Colonic mucosa (tissue), 4 donors: ENCODE measurements around the gene KHDC4. TPM values are rescaled to one million over a fixed set of nuclear protein-coding genes. Genes with fewer than 3 reads are reported as not detected.

ENCODE experiments used
- DNase-seq: peaks from one replicate; pipeline ENCODE4 v3.0.0-alpha.2; 2020
- H3K27ac ChIP-seq: fragments of 200-600 bp; one replicate; pipeline ENCODE4 v1.8.0; 2021
- H3K27me3 ChIP-seq: fragments of 200-600 bp; one replicate; pipeline ENCODE4 v1.8.0; 2021
- H3K36me3 ChIP-seq: fragments of 200-600 bp; one replicate; pipeline ENCODE4 v1.8.0; 2021
- H3K4me1 ChIP-seq: fragments of 200-600 bp; one replicate; pipeline ENCODE4 v1.8.0; 2021; ENCODE audit warnings: mild to moderate bottlenecking
- H3K4me3 ChIP-seq: fragments of 200-600 bp; one replicate; pipeline ENCODE4 v1.8.0; 2021
- H3K9ac ChIP-seq, 2 donors: one replicate each; pipeline ENCODE4 v1.7.0; 2013; ENCODE audit warnings: control low read depth in 2 of 2, low read depth in 2 of 2, low read length in 2 of 2
- H3K9me3 ChIP-seq: fragments of 200-600 bp; one replicate; pipeline ENCODE4 v1.8.0; 2021
- CTCF ChIP-seq: fragments of 200-600 bp; IDR thresholded peaks from one replicate; pipeline ENCODE4 v1.8.0; 2022; ENCODE audit warnings: antibody characterized with exemption, mild to moderate bottlenecking
- intact Hi-C: fragments of 100-400 bp; cut with DNase I; formaldehyde crosslinking; loops from one replicate; pipeline ENCODE4 v1.14.1; 2022
- total RNA-seq, 2 donors: library from RNA; stranded (reverse); fragmentation: NEBNext Ultra II Directional in 1 of 2; extraction: Animal tissue kit (Norgen Biotek cat#: 25700) in 1 of 2; gene quantifications; one replicate each; pipeline ENCODE4 v1.2.1, GENCODE V29; 2021
- donor health status: healthy.
- donor health status: DM: no; HTN: no; CAD: no.
- donor health status: DM: no; HTN: no; CAD: no.

The KHDC4 gene
- total RNA-seq, 2 donors from 2014 or later: 42.5 to 56.0 TPM

GRCh38 chr1:155893389-155894142 is 40.6 kb downstream of the KHDC4 start:
- no peaks in the 10 kb centered on the region for H3K9me3 ChIP-seq
- intact Hi-C loops: no loop called here
- peak overlapping the region in 1 of 2 donors; percentile 21 for H3K9ac ChIP-seq
- H3K27me3 ChIP-seq: no peaks in the 10 kb centered on the region
- H3K36me3 ChIP-seq: no peaks in the 10 kb centered on the region
- no peak for TF ChIP-seq CTCF
- no peaks in the 10 kb centered on the region for H3K4me1 ChIP-seq
- DNase-seq: no peak
- no peak overlapping the region for H3K27ac ChIP-seq
- no peak overlapping the region for H3K4me3 ChIP-seq

- no peaks in the 10 kb centered on the region for H3K9me3 ChIP-seq
- H3K4me3 ChIP-seq: no peak overlapping the region
- intact Hi-C loops: no loop called here
- no peaks in the 10 kb centered on the region for H3K36me3 ChIP-seq
- no peak for DNase-seq
- TF ChIP-seq CTCF: no peak
- H3K27ac ChIP-seq: no peak overlapping the region
- H3K9ac ChIP-seq: no peak overlapping the region
- no peaks in the 10 kb centered on the region for H3K27me3 ChIP-seq
- no peaks in the 10 kb centered on the region for H3K4me1 ChIP-seq
Measured at GRCh38 chr1:155892796-155893195, 41.4 kb downstream of the KHDC4 start.

- Histone ChIP-seq H3K27ac (no peak overlapping the region), H3K4me3 (no peak overlapping the region), H3K9me3 (no peaks in the 10 kb centered on the region), H3K9ac (no peak overlapping the region), H3K27me3 (no peaks in the 10 kb centered on the region), H3K36me3 (no peaks in the 10 kb centered on the region), H3K4me1 (no peaks in the 10 kb centered on the region)
- TF ChIP-seq CTCF: no peak
- DNase-seq: no peak
- intact Hi-C loops: no loop called here
Measured at GRCh38 chr1:155890251-155890650, 44.0 kb downstream of the KHDC4 start.

- no peak overlapping the region for H3K27ac ChIP-seq
- H3K9ac ChIP-seq: no peak overlapping the region
Measured at GRCh38 chr1:155889566-155889965, 44.6 kb downstream of the KHDC4 start.

GRCh38 chr1:155888481-155888880 is 45.7 kb downstream of the KHDC4 start:
- Histone ChIP-seq H3K4me1 (no peaks in the 10 kb centered on the region), H3K27ac (no peak overlapping the region), H3K9ac (no peak overlapping the region), H3K9me3 (no peaks in the 10 kb centered on the region), H3K27me3 (no peaks in the 10 kb centered on the region), H3K4me3 (no peak overlapping the region), H3K36me3 (no peaks in the 10 kb centered on the region)
- intact Hi-C loops: no loop called here
- DNase-seq: no peak
- no peak for TF ChIP-seq CTCF

More at GRCh38 chr1:155889566-155889965, 44.6 kb downstream of the KHDC4 start:
- no peak for DNase-seq
- Histone ChIP-seq H3K4me3 (no peak overlapping the region), H3K9me3 (no peaks in the 10 kb centered on the region), H3K27me3 (no peaks in the 10 kb centered on the region), H3K36me3 (no peaks in the 10 kb centered on the region), H3K4me1 (no peaks in the 10 kb centered on the region)
- intact Hi-C loops: no loop called here
- TF ChIP-seq CTCF: no peak
